HepG2 (cell line): ENCODE measurements around the gene TUBB4B. TPM values are rescaled to one million over a fixed set of nuclear protein-coding genes. Genes with fewer than 3 reads are reported as not detected.

Experiments used
- ARHGAP35 ChIP-seq: sonication (generic); formaldehyde crosslinking; IDR thresholded peaks from 2 replicates; pipeline ENCODE4 v1.9.0; 2022; ENCODE audit warnings: mild to moderate bottlenecking, inconsistent platforms, moderate library complexity, missing genetic modification reagents, borderline replicate concordance
- GABPA ChIP-seq, 2 experiments: IDR thresholded peaks; 2 replicates each; pipeline ENCODE4 v1.6.1; 2011 to 2016; ENCODE audit warnings: low read depth in 2 of 2, low read length in 1 of 2, missing biosample characterization in 1 of 2, missing genetic modification characterization in 1 of 2
- HHEX ChIP-seq: IDR thresholded peaks from 2 replicates; pipeline ENCODE4 v1.6.1; 2016; ENCODE audit warnings: control low read depth
- HOXA5 ChIP-seq: sonication (generic); formaldehyde crosslinking; IDR thresholded peaks from 2 replicates; pipeline ENCODE4 v1.4.0; 2020; ENCODE audit warnings: missing genetic modification reagents
- KAT8 ChIP-seq: IDR thresholded peaks from 2 replicates; pipeline ENCODE4 v1.6.1; 2016; ENCODE audit warnings: missing genetic modification reagents, missing compliant biosample characterization
- KDM5A ChIP-seq: fragments of 200-600 bp; sonication (generic); IDR thresholded peaks from 2 replicates; pipeline ENCODE4 v1.7.0; 2018; ENCODE audit warnings: antibody characterized with exemption, mild to moderate bottlenecking, low read length, borderline replicate concordance
- MED1 ChIP-seq: sonication (generic); formaldehyde crosslinking; IDR thresholded peaks from 2 replicates; pipeline ENCODE4 v1.4.0; 2020; ENCODE audit warnings: missing genetic modification reagents
- NCOA2 ChIP-seq: sonication (generic); formaldehyde crosslinking; IDR thresholded peaks from 2 replicates; pipeline ENCODE4 v1.8.0; 2022; ENCODE audit warnings: inconsistent platforms
- TAF1 ChIP-seq: sonication (generic); formaldehyde crosslinking; IDR thresholded peaks from 2 replicates; pipeline ENCODE4 v1.4.0; 2020; ENCODE audit warnings: missing genetic modification reagents
- ZBTB21 ChIP-seq: sonication (generic); formaldehyde crosslinking; IDR thresholded peaks from 2 replicates; pipeline ENCODE4 v1.4.0; 2020; ENCODE audit warnings: missing genetic modification reagents
- ZFP36L1 ChIP-seq: sonication (generic); formaldehyde crosslinking; IDR thresholded peaks from 2 replicates; pipeline ENCODE4 v1.8.0; 2022; ENCODE audit warnings: mild to moderate bottlenecking, missing genetic modification reagents, moderate library complexity
- ZNF263 ChIP-seq: sonication (generic); formaldehyde crosslinking; IDR thresholded peaks from 2 replicates; pipeline ENCODE4 v1.4.0; 2020; ENCODE audit warnings: missing genetic modification reagents
- ZNF296 ChIP-seq: sonication (generic); formaldehyde crosslinking; conservative IDR thresholded peaks from 2 replicates; pipeline ENCODE4 v1.5.0; 2020; ENCODE audit warnings: mild to moderate bottlenecking, missing genetic modification reagents
- ZNF672 ChIP-seq: sonication (generic); formaldehyde crosslinking; IDR thresholded peaks from 2 replicates; pipeline ENCODE4 v1.8.1; 2022; ENCODE audit warnings: missing genetic modification reagents
- ZNF768 ChIP-seq: sonication (generic); formaldehyde crosslinking; IDR thresholded peaks from 2 replicates; pipeline ENCODE4 v1.4.0; 2020; ENCODE audit warnings: missing genetic modification reagents
- ZSCAN21 ChIP-seq: sonication (generic); formaldehyde crosslinking; IDR thresholded peaks from 2 replicates; pipeline ENCODE4 v1.8.0; 2022; ENCODE audit warnings: mild to moderate bottlenecking, missing genetic modification reagents, moderate library complexity, borderline replicate concordance
- ZSCAN22 ChIP-seq: sonication (generic); formaldehyde crosslinking; IDR thresholded peaks from 2 replicates; pipeline ENCODE4 v1.4.0; 2020; ENCODE audit warnings: mild to moderate bottlenecking, missing genetic modification reagents
- polyA plus RNA-seq, 8 experiments: library from polyadenylated mRNA; depleted of rRNA in 3 of 8; stranded (reverse) in 7 of 8; unstranded in 1 of 8; fragments of >200 nt; fragmentation: Illumina TruSeq in 4 of 8; extraction: Trizol in 4 of 8; gene quantifications; 2 replicates each; pipeline versions ENCODE4 v1.2.1 to v1.2.3, GENCODE V29; 2011 to 2016; ENCODE audit warnings: low read depth in 4 of 8, missing spikeins in 1 of 8, mixed read lengths in 1 of 8; ENCODE audit not compliant: insufficient read depth in 1 of 8
- total RNA-seq, 5 experiments: library from RNA; depleted of rRNA; stranded (reverse); fragments of >200 nt; fragmentation: Illumina TruSeq; extraction: Trizol; gene quantifications; 2 replicates each; pipeline ENCODE4 v1.2.3, GENCODE V29; 2016; ENCODE audit warnings: low read depth in 1 of 5
- TF ChIP-seq, protein P1 (sequence below): IDR thresholded peaks from 2 replicates; pipeline ENCODE4 v1.6.1; 2016; ENCODE audit warnings: missing compliant biosample characterization, missing genetic modification reagents, borderline replicate concordance
- TF ChIP-seq, protein P2 (sequence below): sonication (generic); formaldehyde crosslinking; IDR thresholded peaks from 2 replicates; pipeline ENCODE4 v1.4.0; 2020; ENCODE audit warnings: mild to moderate bottlenecking, missing genetic modification reagents
- TF ChIP-seq, protein P3 (sequence below): IDR thresholded peaks from 2 replicates; pipeline ENCODE4 v1.6.1; 2016; ENCODE audit warnings: low read depth, borderline replicate concordance
- TF ChIP-seq, protein P4 (sequence below): sonication (generic); formaldehyde crosslinking; IDR thresholded peaks from 2 replicates; pipeline ENCODE4 v1.8.0; 2022; ENCODE audit warnings: missing genetic modification reagents, mild to moderate bottlenecking, inconsistent platforms, borderline replicate concordance
- TF ChIP-seq, protein P5 (sequence below): sonication (generic); formaldehyde crosslinking; IDR thresholded peaks from 2 replicates; pipeline ENCODE4 v1.5.1; 2020; ENCODE audit warnings: mild to moderate bottlenecking, missing genetic modification reagents, moderate library complexity

TUBB4B gene
- total and polyA plus RNA-seq, 2 of the 13 experiments (the other 11 are each of a cell fraction or from before 2014, with no cell fraction given) = 182 to 412 TPM

DNA sequence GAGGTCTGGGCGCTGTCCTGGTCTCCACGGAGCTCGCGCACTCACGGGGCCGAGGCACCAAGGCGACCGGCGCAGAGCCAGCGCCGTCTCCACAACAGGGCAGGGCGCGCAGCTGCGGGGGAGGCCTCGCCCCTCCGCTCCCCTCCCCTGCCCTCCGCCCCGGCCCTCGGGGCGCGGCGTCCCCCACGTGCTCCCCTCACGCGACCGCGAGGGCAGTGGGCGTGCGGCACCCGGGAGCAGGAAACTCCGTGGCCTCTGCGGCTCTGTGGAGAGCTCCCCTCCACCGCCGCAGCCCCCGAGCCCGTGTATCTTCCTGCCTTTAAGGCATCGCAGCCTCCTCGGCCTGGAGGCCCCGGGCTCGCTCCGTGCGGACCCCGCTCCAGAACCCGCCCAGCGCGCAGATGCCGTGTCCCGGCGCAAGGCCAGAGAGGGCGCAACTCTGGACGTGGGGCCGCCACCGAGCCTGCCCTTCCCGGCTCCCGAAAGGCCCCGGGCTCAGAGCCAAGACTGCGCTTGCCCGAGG, 708 bp upstream of the TUBB4B start (continued):
- TF ChIP-seq, protein P1, sequence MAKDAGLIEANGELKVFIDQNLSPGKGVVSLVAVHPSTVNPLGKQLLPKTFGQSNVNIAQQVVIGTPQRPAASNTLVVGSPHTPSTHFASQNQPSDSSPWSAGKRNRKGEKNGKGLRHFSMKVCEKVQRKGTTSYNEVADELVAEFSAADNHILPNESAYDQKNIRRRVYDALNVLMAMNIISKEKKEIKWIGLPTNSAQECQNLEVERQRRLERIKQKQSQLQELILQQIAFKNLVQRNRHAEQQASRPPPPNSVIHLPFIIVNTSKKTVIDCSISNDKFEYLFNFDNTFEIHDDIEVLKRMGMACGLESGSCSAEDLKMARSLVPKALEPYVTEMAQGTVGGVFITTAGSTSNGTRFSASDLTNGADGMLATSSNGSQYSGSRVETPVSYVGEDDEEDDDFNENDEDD = peak; percentile 84
- TF ChIP-seq ZSCAN21 (CRISPR knock-in tag) = peak; percentile 85; the same call in 1 of the 2 replicates
- TF ChIP-seq, protein P2, sequence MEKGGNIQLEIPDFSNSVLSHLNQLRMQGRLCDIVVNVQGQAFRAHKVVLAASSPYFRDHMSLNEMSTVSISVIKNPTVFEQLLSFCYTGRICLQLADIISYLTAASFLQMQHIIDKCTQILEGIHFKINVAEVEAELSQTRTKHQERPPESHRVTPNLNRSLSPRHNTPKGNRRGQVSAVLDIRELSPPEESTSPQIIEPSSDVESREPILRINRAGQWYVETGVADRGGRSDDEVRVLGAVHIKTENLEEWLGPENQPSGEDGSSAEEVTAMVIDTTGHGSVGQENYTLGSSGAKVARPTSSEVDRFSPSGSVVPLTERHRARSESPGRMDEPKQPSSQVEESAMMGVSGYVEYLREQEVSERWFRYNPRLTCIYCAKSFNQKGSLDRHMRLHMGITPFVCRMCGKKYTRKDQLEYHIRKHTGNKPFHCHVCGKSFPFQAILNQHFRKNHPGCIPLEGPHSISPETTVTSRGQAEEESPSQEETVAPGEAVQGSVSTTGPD (CRISPR knock-in tag) = no peak
- peak; percentile 57; the same call in 1 of the 2 replicates for TF ChIP-seq ZNF263 (CRISPR knock-in tag)
- 0 out of 2 replicates have a peak, but pooled peaks have one; percentile 2 for TF ChIP-seq ZFP36L1 (CRISPR knock-in tag)
- peak; percentile 80 for TF ChIP-seq MED1
- TF ChIP-seq, protein P3, sequence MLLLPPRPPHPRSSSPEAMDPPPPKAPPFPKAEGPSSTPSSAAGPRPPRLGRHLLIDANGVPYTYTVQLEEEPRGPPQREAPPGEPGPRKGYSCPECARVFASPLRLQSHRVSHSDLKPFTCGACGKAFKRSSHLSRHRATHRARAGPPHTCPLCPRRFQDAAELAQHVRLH (CRISPR knock-in tag) = 0 out of 2 replicates have a peak, but pooled peaks have one; percentile 42
- peak; percentile 26; the same call in 1 of the 2 replicates for TF ChIP-seq NCOA2 (CRISPR knock-in tag)
- peak; percentile 82 for TF ChIP-seq ZNF768
- TF ChIP-seq TAF1 (CRISPR knock-in tag) = peak; percentile 11; the same call in 1 of the 2 replicates
- peak; percentile 40; the same call in 1 of the 2 replicates for TF ChIP-seq KAT8 (CRISPR knock-in tag)
- TF ChIP-seq ZSCAN22 = no peak
- peak; percentile 97 for TF ChIP-seq ARHGAP35 (CRISPR knock-in tag)
- peak; percentile 57; the same call in 1 of the 2 replicates for TF ChIP-seq ZNF296 (CRISPR knock-in tag)
- no peak for TF ChIP-seq ZNF672 (CRISPR knock-in tag)
- TF ChIP-seq, protein P4, sequence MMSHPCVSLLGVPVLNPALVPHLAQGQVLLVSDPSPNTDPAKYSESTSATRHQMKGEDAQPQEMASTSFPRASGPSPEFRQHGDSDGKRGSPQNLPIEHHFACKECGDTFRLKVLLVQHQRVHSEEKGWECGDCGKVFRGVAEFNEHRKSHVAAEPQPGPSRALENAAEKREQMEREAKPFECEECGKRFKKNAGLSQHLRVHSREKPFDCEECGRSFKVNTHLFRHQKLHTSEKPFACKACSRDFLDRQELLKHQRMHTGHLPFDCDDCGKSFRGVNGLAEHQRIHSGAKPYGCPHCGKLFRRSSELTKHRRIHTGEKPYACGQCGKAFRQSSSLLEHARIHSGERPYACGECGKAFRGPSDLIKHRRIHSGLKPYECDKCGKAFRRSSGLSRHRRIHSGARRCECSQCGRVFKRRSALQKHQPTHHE (CRISPR knock-in tag) = peak; percentile 80; the same call in 1 of the 2 replicates
- no peak; the same call in 1 of the 2 replicates for TF ChIP-seq ZBTB21 (CRISPR knock-in tag)
- no peak for TF ChIP-seq GABPA (IDR thresholded peaks at IDR 0.05; ENCODE audit: low read depth, low read length)
- no peak for TF ChIP-seq GABPA (CRISPR knock-in tag; IDR thresholded peaks at IDR 0.05; ENCODE audit: low read depth)
- peak; percentile 84 for TF ChIP-seq HOXA5
- no peak for TF ChIP-seq HHEX (CRISPR knock-in tag)
- TF ChIP-seq KDM5A = 0 out of 2 replicates have a peak, but pooled peaks have one; percentile 36
- TF ChIP-seq, protein P5, sequence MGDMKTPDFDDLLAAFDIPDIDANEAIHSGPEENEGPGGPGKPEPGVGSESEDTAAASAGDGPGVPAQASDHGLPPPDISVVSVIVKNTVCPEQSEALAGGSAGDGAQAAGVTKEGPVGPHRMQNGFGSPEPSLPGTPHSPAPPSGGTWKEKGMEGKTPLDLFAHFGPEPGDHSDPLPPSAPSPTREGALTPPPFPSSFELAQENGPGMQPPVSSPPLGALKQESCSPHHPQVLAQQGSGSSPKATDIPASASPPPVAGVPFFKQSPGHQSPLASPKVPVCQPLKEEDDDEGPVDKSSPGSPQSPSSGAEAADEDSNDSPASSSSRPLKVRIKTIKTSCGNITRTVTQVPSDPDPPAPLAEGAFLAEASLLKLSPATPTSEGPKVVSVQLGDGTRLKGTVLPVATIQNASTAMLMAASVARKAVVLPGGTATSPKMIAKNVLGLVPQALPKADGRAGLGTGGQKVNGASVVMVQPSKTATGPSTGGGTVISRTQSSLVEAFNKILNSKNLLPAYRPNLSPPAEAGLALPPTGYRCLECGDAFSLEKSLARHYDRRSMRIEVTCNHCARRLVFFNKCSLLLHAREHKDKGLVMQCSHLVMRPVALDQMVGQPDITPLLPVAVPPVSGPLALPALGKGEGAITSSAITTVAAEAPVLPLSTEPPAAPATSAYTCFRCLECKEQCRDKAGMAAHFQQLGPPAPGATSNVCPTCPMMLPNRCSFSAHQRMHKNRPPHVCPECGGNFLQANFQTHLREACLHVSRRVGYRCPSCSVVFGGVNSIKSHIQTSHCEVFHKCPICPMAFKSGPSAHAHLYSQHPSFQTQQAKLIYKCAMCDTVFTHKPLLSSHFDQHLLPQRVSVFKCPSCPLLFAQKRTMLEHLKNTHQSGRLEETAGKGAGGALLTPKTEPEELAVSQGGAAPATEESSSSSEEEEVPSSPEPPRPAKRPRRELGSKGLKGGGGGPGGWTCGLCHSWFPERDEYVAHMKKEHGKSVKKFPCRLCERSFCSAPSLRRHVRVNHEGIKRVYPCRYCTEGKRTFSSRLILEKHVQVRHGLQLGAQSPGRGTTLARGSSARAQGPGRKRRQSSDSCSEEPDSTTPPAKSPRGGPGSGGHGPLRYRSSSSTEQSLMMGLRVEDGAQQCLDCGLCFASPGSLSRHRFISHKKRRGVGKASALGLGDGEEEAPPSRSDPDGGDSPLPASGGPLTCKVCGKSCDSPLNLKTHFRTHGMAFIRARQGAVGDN = peak; percentile 95
